A549 (cell line): ENCODE results near the gene SPATA31E1.

Experiments used
- EP300 ChIP-seq, 2 experiments: fragments of >200 bp; sonication (Bioruptor Twin); formaldehyde crosslinking; IDR thresholded peaks; 2 replicates in 1 of 2; 3 replicates in 1 of 2; pipeline ENCODE4 v1.6.1; 2016 to 2017
- POLR2A ChIP-seq: IDR thresholded peaks from 2 replicates; pipeline ENCODE4 v1.6.1; 2012; ENCODE audit warnings: mild to moderate bottlenecking, low read length
- POLR2AphosphoS2 ChIP-seq: conservative IDR thresholded peaks from 2 replicates; pipeline ENCODE4 v1.6.1; 2012; ENCODE audit warnings: low read length, improper control_type of control experiment, inconsistent platforms
- RAD21 ChIP-seq, 2 experiments: fragments of >200 bp in 1 of 2; sonication (Bioruptor Twin) in 1 of 2; formaldehyde crosslinking in 1 of 2; IDR thresholded peaks in 1 of 2; conservative IDR thresholded peaks in 1 of 2; 2 replicates in 1 of 2; 3 replicates in 1 of 2; pipeline ENCODE4 v1.6.1; 2012 to 2018; ENCODE audit warnings: inconsistent platforms in 1 of 2
- RCOR1 ChIP-seq: fragments of 150-350 bp; IDR thresholded peaks from 2 replicates; pipeline ENCODE4 v1.6.1; 2014; ENCODE audit warnings: antibody characterized with exemption, low read length, low read depth
- TF ChIP-seq, protein P1 (sequence below): fragments of >200 bp; sonication (Bioruptor Twin); formaldehyde crosslinking; IDR thresholded peaks from 3 replicates; pipeline ENCODE4 v1.5.1; 2016
- TF ChIP-seq, protein P2 (sequence below): fragments of 250-450 bp; sonication (Bioruptor Pico); IDR thresholded peaks from 2 replicates; pipeline ENCODE4 v1.5.0; 2021; ENCODE audit warnings: mild to moderate bottlenecking, moderate library complexity, borderline replicate concordance
- TF ChIP-seq, protein P3 (sequence below): fragments of 200-600 bp; sonication (generic); IDR thresholded peaks from 2 replicates; pipeline ENCODE4 v1.6.1; 2016; ENCODE audit warnings: antibody characterized with exemption, mild to moderate bottlenecking, moderate library complexity

DNA sequence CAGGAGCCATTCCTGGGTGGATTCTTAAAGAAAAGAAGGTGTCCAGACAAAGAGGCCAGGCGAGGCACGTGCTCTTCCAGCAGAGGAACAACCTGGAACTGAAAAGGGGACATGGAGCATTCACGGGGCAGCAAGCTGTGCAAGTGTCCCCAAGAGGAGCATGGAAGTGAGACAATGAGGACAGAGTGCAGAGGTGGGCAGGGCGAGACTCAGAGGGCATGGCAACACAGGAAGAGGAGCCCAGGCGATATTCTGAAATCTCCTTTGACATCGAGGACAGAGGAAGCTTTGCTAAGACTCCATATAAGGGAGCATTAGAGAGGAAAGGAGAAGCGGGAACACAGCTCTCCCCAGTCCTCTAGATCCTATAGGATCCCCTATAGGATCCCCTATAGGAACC lies 29.4 kb upstream of the SPATA31E1 start:
- TF ChIP-seq POLR2A (no peak), EP300 (IDR thresholded peaks at IDR 0.05) (no peak), RCOR1 (no peak), RAD21 (conservative IDR thresholded peaks at IDR 0.05 in 1 of 2, IDR thresholded peaks at IDR 0.05 in 1 of 2) (no peak), POLR2AphosphoS2 (no peak)
- TF ChIP-seq, protein P1, sequence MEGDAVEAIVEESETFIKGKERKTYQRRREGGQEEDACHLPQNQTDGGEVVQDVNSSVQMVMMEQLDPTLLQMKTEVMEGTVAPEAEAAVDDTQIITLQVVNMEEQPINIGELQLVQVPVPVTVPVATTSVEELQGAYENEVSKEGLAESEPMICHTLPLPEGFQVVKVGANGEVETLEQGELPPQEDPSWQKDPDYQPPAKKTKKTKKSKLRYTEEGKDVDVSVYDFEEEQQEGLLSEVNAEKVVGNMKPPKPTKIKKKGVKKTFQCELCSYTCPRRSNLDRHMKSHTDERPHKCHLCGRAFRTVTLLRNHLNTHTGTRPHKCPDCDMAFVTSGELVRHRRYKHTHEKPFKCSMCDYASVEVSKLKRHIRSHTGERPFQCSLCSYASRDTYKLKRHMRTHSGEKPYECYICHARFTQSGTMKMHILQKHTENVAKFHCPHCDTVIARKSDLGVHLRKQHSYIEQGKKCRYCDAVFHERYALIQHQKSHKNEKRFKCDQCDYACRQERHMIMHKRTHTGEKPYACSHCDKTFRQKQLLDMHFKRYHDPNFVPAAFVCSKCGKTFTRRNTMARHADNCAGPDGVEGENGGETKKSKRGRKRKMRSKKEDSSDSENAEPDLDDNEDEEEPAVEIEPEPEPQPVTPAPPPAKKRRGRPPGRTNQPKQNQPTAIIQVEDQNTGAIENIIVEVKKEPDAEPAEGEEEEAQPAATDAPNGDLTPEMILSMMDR, result no peak
- TF ChIP-seq, protein P2, sequence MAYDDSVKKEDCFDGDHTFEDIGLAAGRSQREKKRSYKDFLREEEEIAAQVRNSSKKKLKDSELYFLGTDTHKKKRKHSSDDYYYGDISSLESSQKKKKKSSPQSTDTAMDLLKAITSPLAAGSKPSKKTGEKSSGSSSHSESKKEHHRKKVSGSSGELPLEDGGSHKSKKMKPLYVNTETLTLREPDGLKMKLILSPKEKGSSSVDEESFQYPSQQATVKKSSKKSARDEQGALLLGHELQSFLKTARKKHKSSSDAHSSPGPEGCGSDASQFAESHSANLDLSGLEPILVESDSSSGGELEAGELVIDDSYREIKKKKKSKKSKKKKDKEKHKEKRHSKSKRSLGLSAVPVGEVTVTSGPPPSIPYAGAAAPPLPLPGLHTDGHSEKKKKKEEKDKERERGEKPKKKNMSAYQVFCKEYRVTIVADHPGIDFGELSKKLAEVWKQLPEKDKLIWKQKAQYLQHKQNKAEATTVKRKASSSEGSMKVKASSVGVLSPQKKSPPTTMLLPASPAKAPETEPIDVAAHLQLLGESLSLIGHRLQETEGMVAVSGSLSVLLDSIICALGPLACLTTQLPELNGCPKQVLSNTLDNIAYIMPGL (CRISPR knock-in tag), result no peak
- TF ChIP-seq, protein P3, sequence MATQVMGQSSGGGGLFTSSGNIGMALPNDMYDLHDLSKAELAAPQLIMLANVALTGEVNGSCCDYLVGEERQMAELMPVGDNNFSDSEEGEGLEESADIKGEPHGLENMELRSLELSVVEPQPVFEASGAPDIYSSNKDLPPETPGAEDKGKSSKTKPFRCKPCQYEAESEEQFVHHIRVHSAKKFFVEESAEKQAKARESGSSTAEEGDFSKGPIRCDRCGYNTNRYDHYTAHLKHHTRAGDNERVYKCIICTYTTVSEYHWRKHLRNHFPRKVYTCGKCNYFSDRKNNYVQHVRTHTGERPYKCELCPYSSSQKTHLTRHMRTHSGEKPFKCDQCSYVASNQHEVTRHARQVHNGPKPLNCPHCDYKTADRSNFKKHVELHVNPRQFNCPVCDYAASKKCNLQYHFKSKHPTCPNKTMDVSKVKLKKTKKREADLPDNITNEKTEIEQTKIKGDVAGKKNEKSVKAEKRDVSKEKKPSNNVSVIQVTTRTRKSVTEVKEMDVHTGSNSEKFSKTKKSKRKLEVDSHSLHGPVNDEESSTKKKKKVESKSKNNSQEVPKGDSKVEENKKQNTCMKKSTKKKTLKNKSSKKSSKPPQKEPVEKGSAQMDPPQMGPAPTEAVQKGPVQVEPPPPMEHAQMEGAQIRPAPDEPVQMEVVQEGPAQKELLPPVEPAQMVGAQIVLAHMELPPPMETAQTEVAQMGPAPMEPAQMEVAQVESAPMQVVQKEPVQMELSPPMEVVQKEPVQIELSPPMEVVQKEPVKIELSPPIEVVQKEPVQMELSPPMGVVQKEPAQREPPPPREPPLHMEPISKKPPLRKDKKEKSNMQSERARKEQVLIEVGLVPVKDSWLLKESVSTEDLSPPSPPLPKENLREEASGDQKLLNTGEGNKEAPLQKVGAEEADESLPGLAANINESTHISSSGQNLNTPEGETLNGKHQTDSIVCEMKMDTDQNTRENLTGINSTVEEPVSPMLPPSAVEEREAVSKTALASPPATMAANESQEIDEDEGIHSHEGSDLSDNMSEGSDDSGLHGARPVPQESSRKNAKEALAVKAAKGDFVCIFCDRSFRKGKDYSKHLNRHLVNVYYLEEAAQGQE, result no peak
